HEK293T (cell line): Measurements from ENCODE around the gene PHLDA1.

Experiments
- ARNT ChIP-seq: fragments of 450-650 bp; IDR thresholded peaks from 2 replicates; pipeline ENCODE4 v1.6.1; 2017; ENCODE audit warnings: mild to moderate bottlenecking
- FOXK2 ChIP-seq: fragments of 450-650 bp; IDR thresholded peaks from 2 replicates; pipeline ENCODE4 v1.6.1; 2016; ENCODE audit warnings: mild to moderate bottlenecking
- HDGF ChIP-seq: fragments of 450-650 bp; IDR thresholded peaks from 2 replicates; pipeline ENCODE4 v1.6.1; 2017; ENCODE audit warnings: antibody characterized with exemption, borderline replicate concordance
- NFRKB ChIP-seq: fragments of 450-650 bp; IDR thresholded peaks from 2 replicates; pipeline ENCODE4 v1.6.1; 2016; ENCODE audit warnings: mild to moderate bottlenecking, moderate library complexity
- SP1 ChIP-seq: fragments of 450-650 bp; IDR thresholded peaks from 2 replicates; pipeline ENCODE4 v1.6.1; 2017
- SUZ12 ChIP-seq: fragments of 450-650 bp; IDR thresholded peaks from 2 replicates; pipeline ENCODE4 v1.6.1; 2016; ENCODE audit warnings: mild to moderate bottlenecking
- ZNF384 ChIP-seq: fragments of 450-650 bp; IDR thresholded peaks from 2 replicates; pipeline ENCODE4 v1.6.1; 2016

DNA sequence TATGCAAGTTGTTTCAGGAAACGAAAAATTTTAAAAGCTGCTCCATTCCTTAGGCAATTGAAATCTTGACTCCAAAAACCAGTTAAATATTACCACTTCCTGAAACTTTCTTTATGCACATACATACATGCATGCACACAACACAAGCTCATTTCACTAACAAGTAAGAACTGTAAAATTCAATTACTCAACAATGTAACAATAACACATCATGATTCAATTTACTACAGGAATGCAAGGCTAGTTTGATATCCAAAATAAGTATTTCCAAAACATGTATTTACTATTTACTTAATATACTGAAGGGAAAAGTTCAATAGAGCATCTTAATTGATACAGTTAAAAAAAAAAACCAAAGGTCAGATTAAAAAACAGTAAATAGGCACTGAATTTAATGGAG is 33.3 kb upstream of the PHLDA1 start:
- TF ChIP-seq SUZ12 = no peak
- TF ChIP-seq HDGF = no peak
- TF ChIP-seq SP1 = no peak
- no peak for TF ChIP-seq NFRKB
- no peak for TF ChIP-seq ARNT
- no peak for TF ChIP-seq FOXK2
- TF ChIP-seq ZNF384 = no peak
